ENCODE data around the gene CCAR1.
"Not testable (repeated sequence)": the region's sequence is repeated elsewhere in the genome, so short reads cannot be mapped to it uniquely, and the experiment has no call there.

DNA sequence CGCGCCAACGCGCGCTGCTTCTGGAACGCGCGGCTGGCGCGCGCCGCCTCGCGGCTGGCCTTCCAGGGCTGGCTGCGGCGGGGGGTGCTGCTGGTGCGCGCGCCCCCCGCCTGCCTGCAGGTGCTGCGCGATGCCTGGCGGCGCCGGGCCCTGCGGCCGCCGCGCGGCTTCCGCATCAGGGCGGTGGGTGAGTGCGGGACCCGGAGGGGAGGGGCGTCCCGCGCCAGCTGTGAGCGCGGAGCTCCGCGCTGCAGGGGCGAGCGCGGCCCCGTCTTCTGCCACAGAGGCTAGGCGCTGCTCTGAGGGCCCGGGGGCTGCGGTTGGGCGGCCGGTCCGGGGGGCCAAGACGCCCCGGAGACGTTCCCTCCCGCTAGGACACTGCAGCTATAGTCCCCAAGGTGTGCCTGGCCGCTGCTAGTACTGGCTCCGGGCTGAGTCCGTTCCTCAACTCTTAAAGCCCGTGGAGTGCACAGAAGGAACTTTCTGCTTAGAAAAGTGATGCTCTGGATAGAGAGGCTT lies 107.1 kb downstream of the CCAR1 start:
- TF ChIP-seq, protein P1, sequence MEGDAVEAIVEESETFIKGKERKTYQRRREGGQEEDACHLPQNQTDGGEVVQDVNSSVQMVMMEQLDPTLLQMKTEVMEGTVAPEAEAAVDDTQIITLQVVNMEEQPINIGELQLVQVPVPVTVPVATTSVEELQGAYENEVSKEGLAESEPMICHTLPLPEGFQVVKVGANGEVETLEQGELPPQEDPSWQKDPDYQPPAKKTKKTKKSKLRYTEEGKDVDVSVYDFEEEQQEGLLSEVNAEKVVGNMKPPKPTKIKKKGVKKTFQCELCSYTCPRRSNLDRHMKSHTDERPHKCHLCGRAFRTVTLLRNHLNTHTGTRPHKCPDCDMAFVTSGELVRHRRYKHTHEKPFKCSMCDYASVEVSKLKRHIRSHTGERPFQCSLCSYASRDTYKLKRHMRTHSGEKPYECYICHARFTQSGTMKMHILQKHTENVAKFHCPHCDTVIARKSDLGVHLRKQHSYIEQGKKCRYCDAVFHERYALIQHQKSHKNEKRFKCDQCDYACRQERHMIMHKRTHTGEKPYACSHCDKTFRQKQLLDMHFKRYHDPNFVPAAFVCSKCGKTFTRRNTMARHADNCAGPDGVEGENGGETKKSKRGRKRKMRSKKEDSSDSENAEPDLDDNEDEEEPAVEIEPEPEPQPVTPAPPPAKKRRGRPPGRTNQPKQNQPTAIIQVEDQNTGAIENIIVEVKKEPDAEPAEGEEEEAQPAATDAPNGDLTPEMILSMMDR (IDR thresholded peaks at IDR 0.05; ENCODE audit: low read depth, low read length): not testable (repeated sequence)
- not testable (repeated sequence) for TF ChIP-seq EZH2phosphoT487 (IDR thresholded peaks at IDR 0.05; ENCODE audit: low read depth)

Data from OCI-LY3 (cell line).